Stimulated activated CD8-positive, alpha-beta memory T cell treated with anti-CD3 and anti-CD28 coated beads, Interleukin-4, amount 100 ng/mL, for 4 hours (primary cell): ENCODE data around the gene ST8SIA5.

Experiments used
- DNase-seq, 2 donors: peaks; one replicate each; pipeline ENCODE4 v3.0.0-alpha.2; 2020; ENCODE audit warnings: low read depth in 2 of 2, low spot score in 1 of 2

ST8SIA5 gene

DNA sequence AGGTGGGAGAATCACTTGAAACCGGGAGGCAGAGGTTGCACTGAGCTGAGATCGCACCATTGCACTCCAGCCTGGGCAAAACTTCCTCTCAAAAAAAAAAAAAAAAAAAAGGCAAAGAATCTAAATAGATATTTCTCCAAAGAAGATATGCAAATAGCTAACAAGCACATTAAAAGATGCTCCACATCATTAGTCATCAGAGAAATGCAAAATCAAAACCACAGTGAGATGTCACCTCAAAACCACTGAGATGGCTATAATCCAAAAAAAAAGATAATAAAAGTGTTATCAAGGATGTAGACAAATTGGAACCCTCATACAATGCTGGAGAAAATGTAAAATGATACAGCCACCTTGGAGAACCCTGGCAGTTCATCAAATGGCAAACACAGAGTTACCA lies 8.4 kb downstream of the ST8SIA5 start:
- DNase-seq: no peak

DNA sequence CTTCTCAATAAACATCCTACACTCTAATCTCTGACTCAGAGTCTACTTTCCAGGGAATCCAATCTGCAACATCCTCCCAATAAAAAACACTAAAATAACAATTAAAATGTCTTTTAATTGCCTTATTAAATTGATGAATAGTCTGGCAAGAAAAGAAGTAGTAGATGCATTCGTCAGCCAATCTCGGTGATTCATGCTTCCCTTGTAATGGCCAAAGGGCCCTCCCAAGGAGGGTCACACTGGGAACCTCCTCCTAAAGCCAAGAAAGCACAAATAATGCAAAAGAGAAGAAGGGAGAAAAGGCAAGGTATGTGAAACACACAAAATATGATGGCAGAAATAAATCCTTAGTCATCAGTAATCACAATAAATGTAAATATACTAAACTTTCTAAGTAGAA lies 16.8 kb downstream of the ST8SIA5 start:
- no peak for DNase-seq

DNA sequence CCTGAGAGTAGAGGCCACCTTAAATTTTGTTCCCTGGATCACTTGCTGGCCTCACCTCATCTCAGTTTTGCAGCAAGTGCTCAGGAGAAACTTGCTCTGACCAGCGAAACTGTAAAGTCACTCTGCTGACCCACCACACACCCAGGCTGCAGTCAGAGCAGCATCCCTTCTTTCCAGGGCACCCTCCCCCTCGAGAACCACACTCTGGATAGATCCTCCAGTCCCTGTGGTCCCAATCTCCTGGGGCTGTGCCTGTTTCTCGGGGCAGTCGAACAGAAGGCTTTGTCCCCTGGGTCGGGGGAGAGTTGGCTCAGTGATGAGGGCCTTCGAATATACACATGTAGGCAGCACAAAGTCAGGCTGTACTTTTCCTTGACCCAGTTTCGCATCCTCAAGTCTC lies 18.4 kb downstream of the ST8SIA5 start:
- no peak for DNase-seq

DNA sequence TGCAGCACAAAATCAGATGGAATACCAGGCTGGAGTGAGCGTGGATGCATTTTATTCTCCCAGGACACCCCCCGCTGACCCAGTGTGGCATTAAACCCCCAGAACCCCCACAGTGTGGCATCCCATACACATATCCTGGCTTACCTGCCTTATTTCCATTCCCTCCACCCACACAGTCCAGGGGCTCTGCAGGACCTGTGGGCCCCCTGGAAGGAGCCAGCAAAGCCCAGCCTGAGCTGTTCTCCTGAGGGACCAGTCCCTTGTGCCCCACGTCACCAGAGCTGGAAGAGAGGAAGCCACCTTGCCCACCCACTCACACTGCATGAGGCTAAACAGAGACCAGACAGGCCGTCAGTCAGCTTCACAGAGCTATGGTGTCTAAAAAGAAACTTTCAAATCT lies 20.1 kb downstream of the ST8SIA5 start:
- no peak for DNase-seq

DNA sequence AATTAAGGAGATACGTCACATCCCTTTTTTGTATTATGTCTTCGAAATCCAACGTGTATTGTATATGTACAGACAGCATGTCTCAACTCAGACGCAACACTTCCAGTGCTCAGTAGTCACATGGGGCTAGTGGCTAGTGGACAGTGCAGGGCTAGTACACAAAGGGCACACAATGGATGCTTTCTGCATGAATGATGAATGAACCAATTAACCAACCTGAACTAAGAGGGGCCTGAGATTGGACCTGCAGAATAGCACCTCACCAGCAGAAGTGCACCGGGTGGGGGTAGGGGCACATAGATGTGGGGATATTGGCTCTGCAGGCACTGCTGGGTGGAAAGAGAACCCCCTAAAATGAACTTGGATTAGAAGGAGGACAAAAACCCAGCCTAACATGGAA lies 20.7 kb downstream of the ST8SIA5 start:
- DNase-seq: no peak

DNA sequence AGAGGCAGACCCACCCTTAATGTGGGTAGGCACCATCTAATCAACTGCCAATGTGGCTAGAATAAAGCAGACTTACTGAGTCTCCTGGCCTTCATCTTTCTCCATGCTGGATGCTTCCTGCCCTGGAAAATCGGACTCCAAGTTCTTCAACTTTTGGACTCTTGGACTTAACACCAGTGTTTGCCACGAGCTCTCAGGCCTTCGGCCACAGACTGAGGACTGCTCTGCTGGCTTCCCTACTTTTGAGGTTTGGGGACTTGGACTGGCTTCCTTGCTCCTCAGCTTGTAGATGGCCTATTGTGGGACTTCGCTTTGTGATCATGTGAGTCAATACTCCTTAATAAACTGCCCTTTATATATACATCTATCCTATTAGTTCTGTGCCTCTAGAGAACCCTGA lies 21.9 kb downstream of the ST8SIA5 start:
- no peak for DNase-seq

DNA sequence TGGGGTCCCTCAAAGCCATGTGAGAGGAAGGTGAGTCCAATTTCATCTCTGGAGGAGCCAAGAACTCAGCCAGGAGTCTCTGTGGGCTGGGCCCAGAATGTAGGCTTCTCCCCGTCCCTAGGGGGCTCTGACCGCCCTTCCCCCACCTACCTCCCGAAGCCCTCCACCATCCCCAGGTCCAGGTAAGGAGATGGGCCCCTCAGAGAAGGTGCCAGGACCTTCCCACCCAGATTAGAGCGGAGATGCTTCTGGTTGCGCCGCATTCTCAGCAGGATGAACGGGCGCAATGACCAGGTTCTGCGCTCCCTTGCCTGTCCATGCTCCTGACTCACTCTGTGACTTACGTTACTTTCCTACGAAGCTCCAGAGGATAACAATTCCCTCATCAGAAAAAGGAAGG lies 23.0 kb downstream of the ST8SIA5 start:
- DNase-seq: no peak

DNA sequence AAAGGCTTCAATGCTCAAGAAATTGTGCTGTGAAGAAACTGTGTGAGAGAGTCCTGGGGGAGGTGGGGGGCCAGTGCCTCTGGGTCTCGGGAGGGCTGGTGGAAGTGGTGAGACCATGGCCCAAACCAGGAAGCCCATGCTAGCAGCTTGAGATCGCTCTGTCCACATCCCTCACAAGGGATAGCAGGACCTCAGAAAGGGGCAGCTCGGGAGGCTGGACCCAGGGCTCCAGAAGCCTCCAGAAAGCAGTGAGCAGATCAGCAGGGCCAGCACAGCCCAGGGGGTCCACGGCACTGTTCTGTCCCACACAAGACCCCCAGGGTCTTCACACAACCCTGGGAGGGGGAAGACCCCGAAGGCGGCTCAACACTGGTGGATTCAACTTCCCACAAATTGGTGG lies 24.1 kb downstream of the ST8SIA5 start:
- DNase-seq: no peak

DNA sequence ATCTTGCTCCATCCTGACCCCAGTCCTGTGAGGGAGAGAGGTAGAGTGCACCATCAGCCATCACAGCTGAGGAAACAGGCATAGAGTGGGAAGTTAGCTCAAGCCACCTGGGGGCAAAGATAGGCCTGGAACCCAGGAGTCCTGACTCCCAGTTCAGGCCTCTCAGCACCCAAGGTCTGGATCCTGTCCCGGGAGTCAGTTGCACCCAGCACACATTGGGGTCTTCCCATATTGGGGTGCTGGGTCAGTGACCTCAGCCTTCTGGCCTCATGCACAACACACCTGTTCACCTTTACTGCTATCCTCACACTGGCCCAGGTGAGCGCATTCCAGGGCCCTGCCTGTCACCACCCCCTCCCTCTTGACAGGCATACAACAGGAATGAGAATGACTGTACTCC lies 24.7 kb downstream of the ST8SIA5 start:
- no peak for DNase-seq

DNA sequence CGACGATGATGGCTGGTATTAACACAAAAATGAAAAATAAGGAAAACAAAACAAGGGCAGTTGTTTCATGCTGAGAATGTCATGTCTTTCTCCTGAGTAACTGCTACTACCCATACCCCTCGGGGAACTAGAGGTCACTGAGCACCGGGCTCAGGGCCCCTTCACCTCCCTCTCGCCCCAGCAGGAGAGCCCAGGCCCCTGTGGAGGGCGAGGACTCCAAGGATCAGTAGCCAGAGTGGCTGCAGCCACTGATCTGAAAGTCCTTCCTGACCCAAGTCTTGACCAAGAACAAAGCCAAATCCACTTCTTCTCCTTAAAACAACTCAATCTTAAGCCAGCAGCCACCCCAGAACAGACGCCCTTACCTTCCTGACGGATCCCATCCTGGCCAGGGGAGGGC lies 25.5 kb downstream of the ST8SIA5 start:
- DNase-seq: no peak

DNA sequence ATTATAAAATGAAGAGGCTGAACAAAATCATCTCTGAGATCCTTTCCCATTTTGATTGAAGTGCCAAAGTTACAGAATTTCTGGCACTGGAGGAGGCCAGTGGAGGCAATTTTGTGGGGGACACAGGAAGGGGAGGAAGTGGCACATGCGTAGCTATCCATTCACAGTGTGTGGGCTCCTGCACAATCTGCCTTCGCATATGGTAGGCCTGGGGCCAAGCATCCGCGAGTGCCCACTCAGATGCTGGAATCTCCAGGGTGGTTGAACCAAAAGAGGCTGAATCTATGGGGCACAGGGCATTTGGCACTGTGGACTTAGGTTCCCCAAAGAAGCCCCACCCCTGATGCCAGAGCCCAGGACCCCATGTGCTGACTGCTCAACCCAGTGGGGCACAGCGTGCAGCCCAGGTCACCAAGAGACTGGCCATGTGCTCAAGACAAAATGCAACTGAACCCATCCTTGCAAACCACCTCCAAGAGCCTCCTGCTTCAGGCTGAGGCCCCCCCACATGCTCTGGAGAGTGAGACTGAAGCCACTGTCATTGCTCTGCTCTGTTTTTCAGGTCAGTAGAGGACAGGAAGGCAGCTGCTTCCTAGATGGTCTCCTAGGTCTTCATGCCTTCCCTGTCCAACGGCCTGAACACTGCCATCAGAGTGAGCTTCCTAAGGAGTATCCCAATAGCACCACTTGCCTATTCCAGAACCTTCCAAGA lies 28.5 kb downstream of the ST8SIA5 start:
- no peak for DNase-seq

DNA sequence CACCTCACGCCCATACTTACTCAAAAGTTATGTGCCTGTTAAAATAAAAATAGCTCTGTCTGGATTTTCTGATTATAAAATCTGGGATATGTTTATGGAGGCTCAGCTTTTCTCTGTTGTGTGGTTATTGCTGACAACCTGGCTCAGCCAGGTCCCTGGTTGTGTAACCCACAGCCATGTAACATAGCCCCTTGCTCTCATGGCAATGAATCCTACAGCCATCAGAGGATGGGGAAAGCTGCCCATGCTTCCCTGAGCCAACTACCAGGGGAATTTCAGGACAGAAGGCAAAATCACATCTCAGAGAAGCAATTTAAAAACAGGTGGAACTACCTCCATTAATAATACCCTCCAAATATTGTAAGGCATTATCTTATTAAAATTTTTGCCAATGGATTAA lies 29.7 kb downstream of the ST8SIA5 start:
- no peak for DNase-seq

DNA sequence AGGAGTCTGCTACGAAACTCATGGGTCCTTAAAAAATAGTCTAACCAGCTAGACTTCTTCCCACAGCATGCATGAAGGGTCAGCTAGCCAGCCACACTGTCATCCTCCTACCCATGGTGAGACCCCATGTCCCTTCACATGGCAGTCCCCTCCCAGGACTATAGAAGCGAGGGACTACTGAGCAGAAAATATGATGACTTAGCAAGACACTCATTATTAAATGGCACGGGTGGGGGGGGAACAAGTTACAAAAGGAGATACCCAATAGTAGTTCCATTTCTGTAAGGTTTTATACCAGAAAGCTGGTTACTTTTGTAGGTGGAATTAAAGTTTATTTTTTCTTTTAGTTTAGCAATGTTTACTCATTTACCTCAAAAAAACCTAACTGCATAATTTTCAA lies 31.5 kb downstream of the ST8SIA5 start:
- DNase-seq: no peak

DNA sequence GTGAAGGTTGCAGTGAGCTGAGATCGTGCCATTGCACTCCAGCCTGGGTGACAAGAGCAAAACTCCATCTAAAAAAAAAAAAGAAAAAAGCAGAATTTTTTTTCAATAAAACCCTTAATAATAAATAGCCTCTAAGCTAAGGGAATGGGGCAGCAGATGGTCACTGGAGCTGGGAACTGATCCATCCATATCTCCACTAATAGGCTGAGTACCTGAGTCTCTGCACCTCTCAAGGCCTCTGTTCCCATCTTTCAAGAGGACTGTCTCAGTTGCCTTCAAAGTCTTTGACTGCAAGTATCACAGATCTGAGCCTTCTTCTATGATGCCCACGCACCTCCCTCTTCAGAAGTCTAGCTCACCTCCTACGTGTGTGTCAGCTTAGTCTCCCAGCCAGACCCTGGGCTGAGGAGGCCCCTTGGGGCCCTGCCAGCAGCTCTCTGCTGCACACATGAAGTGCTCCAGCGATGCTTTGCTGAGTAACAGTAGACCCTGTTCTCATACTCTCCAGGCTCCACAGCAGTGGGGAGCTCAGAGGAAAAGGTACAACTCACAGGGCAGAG lies 32.9 kb downstream of the ST8SIA5 start:
- no peak for DNase-seq

DNA sequence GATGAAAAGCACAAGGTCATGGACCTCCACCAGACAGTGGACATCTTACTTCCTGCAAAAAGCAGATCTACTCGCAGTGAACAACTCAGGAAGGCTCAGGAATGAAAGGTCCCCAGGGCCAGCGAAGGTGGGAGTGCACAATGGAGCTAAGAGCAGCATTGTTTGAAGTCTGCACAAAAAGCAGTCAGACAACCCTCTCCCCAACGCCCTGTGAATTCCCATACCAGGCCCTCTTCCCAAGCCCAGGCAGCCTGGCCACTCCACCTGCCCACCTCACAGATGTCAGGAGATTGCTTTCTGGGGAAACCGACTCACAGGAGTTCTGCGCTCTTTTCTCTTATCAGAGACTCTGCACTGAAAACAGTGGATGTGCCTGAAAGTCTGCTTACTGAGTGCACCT lies 34.8 kb downstream of the ST8SIA5 start:
- DNase-seq: no peak

DNA sequence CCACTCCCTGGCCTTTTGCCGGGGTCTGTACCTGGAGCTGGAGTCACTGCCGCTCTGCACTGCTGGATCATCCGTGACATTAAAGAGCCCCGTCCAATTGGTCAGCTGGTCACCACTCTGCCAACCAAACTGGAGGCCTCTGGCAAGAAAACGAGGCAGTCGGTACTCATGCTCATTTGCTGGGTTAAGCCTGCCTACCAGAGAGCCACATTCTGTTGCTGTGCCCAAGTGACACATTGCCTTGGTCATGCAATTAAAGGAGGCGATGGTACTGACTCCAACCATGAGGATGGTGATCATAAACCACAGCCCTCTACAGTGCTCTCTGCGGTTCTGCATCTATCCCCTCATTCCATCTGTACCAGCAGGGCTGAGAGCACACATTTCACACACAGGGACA lies 35.5 kb downstream of the ST8SIA5 start:
- DNase-seq: no peak

DNA sequence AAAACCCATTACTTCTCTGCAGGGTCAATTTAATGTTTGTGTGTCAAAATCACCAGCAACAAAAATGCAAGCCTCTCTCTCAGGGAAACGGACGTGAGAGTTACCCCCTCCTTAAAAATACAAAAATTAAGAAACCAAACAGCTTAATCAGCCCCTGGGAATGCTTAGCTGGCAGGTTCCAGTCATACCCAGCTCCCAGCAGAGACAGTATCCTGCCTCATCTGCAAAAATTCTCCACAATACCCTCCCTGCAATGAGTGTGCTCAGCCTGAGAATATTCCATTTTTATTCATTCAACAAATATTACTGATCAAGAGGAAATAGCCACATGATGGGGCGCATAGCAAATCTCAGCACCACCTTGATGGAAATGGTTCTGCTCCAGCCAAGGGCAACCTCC lies 36.3 kb downstream of the ST8SIA5 start:
- no peak for DNase-seq

DNA sequence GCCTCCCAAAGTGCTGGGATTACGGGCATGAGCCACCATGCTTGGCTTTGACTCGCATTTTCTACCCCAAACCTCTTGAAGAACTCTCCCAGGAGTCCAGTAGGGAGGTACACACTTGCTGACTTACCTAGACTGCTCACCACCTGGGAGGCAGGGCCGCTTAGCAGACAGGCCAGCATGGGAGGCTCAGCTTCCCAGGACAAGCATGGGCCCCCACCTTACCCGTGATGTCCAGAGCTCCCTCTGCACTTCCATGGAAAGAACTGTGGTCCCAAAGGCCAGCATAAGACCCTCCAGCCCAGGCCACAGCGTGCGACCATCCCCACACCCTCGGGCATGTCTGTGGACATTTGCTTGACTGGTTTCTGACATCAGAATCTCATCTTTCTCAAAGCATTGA lies 36.8 kb downstream of the ST8SIA5 start:
- no peak for DNase-seq

DNA sequence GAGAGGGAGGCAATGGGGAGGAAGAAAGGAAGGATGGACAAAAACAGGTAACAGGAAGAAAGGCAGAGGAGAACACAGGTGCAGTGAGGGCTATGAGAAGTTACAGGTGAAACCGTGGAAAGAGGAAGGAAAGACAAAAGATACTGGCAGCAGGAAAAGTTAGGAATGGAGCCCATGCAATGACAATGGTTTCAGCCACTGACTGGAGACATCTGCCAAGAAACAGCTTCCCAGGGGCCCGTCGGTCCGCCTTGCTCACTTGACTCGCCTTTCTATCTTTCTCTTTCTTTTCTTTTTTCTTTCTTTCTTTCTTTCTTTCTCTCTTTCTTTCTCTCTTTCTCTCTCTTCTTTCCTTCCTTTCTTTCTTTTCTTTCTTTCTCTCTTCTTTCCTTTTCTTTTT lies 37.5 kb downstream of the ST8SIA5 start:
- no peak for DNase-seq

DNA sequence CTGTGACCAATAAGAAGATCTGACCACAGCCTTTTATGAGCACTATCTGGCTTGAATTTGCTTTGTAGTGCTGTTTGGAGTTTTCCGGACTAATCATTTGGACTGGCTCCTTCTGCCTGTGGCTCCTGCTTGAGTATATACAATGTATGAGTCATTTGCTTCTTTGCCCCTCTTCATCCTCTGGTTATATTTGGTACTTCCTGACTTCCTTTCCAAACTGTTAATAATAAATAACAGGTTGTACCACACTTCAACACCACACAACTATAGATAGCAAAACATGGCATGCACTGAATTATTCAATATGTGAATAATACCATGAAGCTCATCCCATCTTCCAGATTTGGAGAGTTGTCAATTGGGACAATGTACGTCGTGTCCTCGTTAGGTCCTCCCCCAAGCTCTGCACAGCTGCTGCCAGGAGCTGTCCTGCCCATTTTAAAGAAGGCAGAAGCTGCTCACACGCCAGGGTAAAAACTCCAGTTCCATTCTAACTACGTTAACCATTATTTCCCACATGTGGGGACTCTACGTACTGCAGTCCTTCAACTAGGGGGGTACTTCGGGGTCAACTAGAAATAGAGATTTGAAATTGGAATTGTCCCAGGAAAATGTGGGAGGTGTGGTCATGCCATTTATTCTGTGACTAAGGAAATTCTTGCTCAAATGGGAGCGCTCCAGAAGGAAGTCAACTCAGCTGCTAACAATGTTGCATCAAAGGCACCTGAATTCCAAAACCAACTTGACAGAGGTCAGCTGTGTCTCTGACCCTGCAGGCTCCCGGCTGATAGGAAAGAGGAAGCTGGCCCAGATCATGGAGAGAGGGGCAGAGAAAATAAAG lies 38.1 kb downstream of the ST8SIA5 start:
- DNase-seq: no peak

DNA sequence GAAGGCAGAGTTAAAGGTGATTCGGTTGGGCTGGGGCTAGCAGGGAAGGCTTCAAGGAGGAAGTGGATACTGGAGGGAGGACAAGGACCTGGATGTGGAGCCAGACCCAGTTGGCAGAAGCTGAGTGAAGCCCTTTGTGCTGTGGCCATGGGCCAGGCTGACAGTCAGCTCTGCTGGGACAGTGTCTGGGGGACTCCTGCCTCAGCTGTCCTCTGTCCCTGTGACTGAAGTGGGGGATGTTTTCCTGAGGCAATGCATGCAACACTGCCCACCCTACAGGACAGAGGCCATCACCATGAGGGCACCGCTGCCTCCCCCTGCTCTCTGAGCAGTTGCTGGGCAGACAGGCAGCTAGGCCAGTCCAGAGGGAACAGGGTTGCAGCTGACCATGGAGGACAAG lies 40.0 kb downstream of the ST8SIA5 start:
- no peak for DNase-seq

DNA sequence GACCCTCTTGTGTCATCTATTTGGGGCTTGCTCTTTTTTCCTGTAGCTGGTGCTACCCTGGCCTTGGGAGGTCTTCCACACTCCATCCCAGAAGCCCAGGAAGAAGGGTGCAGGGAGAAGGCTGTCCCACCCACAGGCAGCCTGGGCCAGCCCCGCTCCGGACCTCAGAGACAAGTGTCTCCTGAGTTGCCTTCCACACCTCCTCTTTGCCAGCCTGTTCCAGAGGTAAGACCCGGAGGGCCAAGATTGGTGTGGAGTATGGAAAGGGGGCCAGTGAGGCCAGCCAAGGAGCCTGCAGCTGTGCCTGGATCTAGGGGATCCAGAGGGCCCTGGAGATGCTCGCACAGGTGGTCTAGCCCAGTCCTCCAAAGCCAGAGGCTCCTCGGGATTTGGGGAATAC lies 40.5 kb downstream of the ST8SIA5 start:
- no peak for DNase-seq

DNA sequence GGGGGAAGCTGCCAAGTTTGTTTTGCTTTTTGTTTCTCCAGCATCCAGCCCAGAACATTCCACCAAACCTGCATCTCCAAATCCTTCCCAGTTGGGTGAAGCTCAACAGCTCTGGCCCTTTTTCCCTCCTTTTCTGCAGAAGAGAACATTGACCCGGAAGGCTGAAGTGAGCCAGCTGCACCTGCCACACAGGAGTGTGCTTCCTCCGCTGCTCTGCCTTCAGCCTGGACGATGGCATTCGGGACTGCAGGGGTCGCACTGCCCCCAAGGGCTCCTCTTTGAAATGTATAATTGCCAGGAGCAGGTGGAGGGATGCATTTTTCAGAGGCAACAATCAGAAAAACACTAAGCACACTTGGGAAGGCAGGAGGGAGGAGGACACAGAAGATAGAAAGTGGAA lies 41.8 kb downstream of the ST8SIA5 start:
- DNase-seq: no peak
